ENCODE measurements around the gene USP31.

- no peak for TF ChIP-seq CTCF (IDR thresholded peaks at IDR 0.05)
- no peak for TF ChIP-seq POLR2A (IDR thresholded peaks at IDR 0.05)
- TF ChIP-seq EP300 (IDR thresholded peaks at IDR 0.05) = no peak
Measured at GRCh38 chr16:23029733-23030420, 119.4 kb downstream of the USP31 start.

Measured in tibial nerve (tissue), 4 donors.